GM21423 (cell line): ENCODE data around the gene ALDH1L1.

Experiments used
- ATAC-seq: cut with Tn5 transposase; IDR thresholded peaks from one replicate; pipeline ENCODE4 v1.9.1; 2021; ENCODE audit warnings: mild to moderate bottlenecking, moderate library complexity; ENCODE audit not compliant: unreplicated experiment

ALDH1L1 gene

GRCh38 chr3:126197343-126197742 lies 17.0 kb upstream of the ALDH1L1 start:
- ATAC-seq, result no peak

- no peak for ATAC-seq
Observed at GRCh38 chr3:126194713-126195305, 14.4 kb upstream of the ALDH1L1 start.

GRCh38 chr3:126191246-126191645 lies 10.9 kb upstream of the ALDH1L1 start:
- no peak for ATAC-seq

- ATAC-seq, result no peak
Observed at GRCh38 chr3:126187920-126188319, 7.5 kb upstream of the ALDH1L1 start.

- ATAC-seq, result no peak
Observed at GRCh38 chr3:126186749-126187148, 6.4 kb upstream of the ALDH1L1 start.

- ATAC-seq, result no peak
Observed at GRCh38 chr3:126186271-126186670, 5.9 kb upstream of the ALDH1L1 start.

- ATAC-seq, result no peak
Observed at GRCh38 chr3:126184465-126185000, 4.1 kb upstream of the ALDH1L1 start.

- no peak for ATAC-seq
Observed at GRCh38 chr3:126181398-126181725, 976 bp upstream of the ALDH1L1 start.

- no peak for ATAC-seq
Observed at GRCh38 chr3:126179825-126180476, 435 bp downstream of the ALDH1L1 start.

GRCh38 chr3:126170073-126170777 lies 10.2 kb downstream of the ALDH1L1 start:
- no peak for ATAC-seq

GRCh38 chr3:126167566-126167965 lies 12.8 kb downstream of the ALDH1L1 start:
- no peak for ATAC-seq

- no peak for ATAC-seq
Observed at GRCh38 chr3:126166009-126166408, 14.4 kb downstream of the ALDH1L1 start.

GRCh38 chr3:126161309-126161708 lies 19.1 kb downstream of the ALDH1L1 start:
- ATAC-seq, result no peak

- ATAC-seq, result no peak
Observed at GRCh38 chr3:126160243-126161210, 19.9 kb downstream of the ALDH1L1 start.

GRCh38 chr3:126159476-126159875 lies 20.9 kb downstream of the ALDH1L1 start:
- no peak for ATAC-seq

GRCh38 chr3:126158912-126159454 lies 21.4 kb downstream of the ALDH1L1 start:
- no peak for ATAC-seq

GRCh38 chr3:126158016-126158911 lies 22.1 kb downstream of the ALDH1L1 start:
- no peak for ATAC-seq

GRCh38 chr3:126157083-126157768 lies 23.2 kb downstream of the ALDH1L1 start:
- no peak for ATAC-seq

GRCh38 chr3:126156468-126156867 lies 23.9 kb downstream of the ALDH1L1 start:
- no peak for ATAC-seq
